A549 treated with CpdA at 1 μM for 4 hours (cell line): ENCODE data around the gene TOB1. TPM values are rescaled to one million over a fixed set of nuclear protein-coding genes. Genes with fewer than 3 reads are reported as not detected.

Source experiments
- total RNA-seq: library from RNA; stranded (reverse); fragments of 200-300 nt; extraction: Qiagen RNA extraction; gene quantifications from 5 replicates; pipeline ENCODE4 v1.2.3, GENCODE V29; 2022; ENCODE audit warnings: low read depth

Gene TOB1
- total RNA-seq: 73.6 to 92.6 TPM (median 77.4 TPM) in 5 replicates

GRCh38 chr17:50866261-50866949, at the start of gene TOB1:
Gene TOB1, minus strand, starts transcription at chr17:50866354. Its CDS starts 2,337 bp downstream, at chr17:50864017.

GRCh38 chr17:50835301-50836234, 30.6 kb downstream of the TOB1 start, which contains the start of gene WFIKKN2:
Gene WFIKKN2, plus strand, starts transcription at chr17:50835586. Its CDS starts 352 bp downstream, at chr17:50835938.

Other genes starting within 250 kb of the TOB1 start
- 114 to 159 TPM (median 130 TPM) in 5 replicates for gene ABCC3, start 231.5 kb downstream of the TOB1 start, total RNA-seq
- 41.4 to 49.1 TPM (median 43.9 TPM) in 5 replicates for gene ANKRD40, start 158.4 kb downstream of the TOB1 start, total RNA-seq
- 71.5 to 123 TPM (median 91.5 TPM) in 5 replicates for gene LUC7L3, start 146.8 kb downstream of the TOB1 start, total RNA-seq
- not detected in 5 replicates for gene ANKRD40CL, start 98.8 kb downstream of the TOB1 start, total RNA-seq
- 0.03 TPM in 1 of 5 replicates, not detected in the others for gene WFIKKN2, start 30.8 kb downstream of the TOB1 start, total RNA-seq